UCSD-AML1 (cell line): ENCODE data around the gene ADRA2B.
"Not testable (repeated sequence)": the region's sequence is repeated elsewhere in the genome, so short reads cannot be mapped to it uniquely, and the experiment has no call there.

Source experiments
- DNase-seq: peaks from one replicate; lab custom pipeline; 2025; ENCODE audit not compliant: unreplicated experiment; lab: John Stamatoyannopoulos, UW

ADRA2B gene

GRCh38 chr2:96071977-96072491, 44.3 kb downstream of the ADRA2B start:
- DNase-seq = not testable (repeated sequence)

- DNase-seq = not testable (repeated sequence)
Observed at GRCh38 chr2:96071087-96071976, 45.0 kb downstream of the ADRA2B start.

GRCh38 chr2:96070351-96070750, 46.0 kb downstream of the ADRA2B start:
- DNase-seq = not testable (repeated sequence)

GRCh38 chr2:96069878-96070277, 46.5 kb downstream of the ADRA2B start:
- not testable (repeated sequence) for DNase-seq

DNA sequence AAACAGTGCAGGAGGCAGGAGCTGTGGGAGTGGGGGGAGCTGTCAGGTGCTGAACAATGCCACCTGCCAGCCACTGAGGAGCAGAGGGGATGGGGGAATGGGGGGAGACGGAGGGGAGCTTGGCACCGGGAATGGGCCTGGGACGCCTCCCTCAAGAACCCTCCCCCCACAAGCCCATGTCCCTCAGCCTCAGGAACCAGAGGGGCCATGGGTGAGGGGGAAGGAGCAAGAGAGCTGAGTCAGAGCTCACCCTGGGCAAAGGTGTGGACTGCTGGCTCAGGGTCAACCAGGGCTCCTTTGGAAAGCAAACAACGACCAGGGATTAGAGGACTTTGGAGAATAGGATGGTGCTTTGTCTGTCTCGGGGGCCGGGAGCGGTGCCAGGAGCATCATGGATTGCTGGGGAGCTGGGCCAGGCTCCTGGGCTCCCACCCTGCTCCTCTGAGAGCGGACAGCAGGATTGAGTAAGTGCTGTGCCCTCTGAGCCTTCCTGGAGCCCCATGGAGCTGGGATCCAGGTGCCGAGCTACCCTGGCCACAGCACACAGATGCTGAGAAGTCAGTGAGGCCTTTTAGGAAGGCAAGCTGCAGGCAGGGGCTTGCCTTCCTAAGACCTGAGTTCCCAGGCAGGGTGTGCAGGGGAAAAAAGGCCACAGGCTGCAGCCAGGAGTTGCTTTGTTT, 48.3 kb downstream of the ADRA2B start:
- DNase-seq = not testable (repeated sequence)

DNA sequence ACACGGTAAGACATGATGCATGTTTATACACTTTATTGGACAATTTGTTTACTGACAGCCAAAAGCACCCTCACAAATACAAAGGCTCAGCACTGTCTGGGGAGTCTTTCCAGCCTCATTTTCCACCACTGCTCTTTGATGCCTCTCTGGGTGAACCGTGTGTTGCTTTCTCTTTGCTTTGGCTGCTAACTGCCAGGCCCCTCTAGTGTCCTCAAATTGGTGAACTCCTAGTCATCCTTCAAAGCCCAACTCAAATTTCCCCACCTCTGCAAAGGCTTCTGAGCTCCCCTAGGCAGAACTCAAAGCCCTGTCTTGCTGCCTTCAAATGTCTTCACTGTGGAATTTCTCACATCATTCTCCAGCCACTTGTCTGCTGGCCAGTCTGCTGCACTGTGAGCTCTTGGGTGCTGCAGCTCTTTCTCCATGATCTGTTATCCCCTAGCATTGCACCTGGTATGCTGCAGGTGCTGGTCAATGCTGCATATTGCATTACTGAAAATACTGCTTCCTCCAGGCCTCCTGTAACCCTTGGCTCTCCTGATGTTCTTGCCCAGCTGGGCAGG, 49.2 kb downstream of the ADRA2B start:
- DNase-seq = not testable (repeated sequence)

DNA sequence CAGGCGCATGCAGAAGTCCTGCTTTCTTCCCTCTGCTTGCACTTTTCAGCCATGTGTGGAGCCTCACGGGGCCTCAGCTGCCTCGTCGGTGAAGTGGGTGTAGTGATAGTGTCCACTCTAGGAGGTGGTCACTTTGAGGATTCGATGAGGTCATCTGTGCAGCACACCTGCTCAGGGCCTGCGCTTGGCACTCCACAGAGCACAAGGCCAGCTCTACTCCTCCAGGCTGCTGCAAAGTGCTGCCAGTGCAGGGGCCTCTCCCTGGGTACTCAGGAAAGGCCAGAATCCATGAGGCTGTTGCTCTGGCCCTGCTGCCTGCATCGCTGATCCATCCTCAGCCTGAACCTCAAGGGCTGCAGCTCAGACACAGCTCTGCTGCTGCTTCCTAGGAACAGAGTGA, 49.9 kb downstream of the ADRA2B start:
- not testable (repeated sequence) for DNase-seq

- not testable (repeated sequence) for DNase-seq
Observed at GRCh38 chr2:96065954-96066353, 50.4 kb downstream of the ADRA2B start.

DNA sequence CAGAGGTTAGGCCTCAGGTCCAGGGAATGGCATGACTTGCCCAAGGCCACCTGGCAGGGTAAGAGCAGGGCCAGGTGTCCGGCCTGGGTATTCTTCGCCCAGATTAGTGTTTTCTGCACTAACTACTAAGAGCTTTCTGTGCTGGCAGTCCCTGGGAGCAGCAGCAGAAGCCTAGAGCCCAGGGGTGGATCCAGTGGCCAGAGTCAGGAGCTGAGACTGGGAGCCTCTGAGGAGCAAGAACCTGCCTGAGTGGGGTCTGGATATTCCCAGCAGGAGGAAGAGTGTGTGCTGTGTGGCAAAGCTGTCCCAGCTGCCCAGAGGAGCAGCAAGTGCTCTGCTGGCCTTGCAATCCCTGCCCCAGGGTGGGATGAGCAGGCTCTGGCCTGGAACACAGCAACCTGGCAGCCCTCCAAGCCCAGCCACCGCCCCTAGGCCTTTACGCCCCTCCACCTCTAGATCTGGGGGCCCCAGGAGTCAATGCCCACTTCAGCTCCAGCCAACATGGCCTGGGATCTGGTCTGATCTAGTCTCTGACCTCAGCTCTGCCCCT, 50.9 kb downstream of the ADRA2B start:
- DNase-seq = no peak

- DNase-seq = not testable (repeated sequence)
Observed at GRCh38 chr2:96064760-96065159, 51.6 kb downstream of the ADRA2B start.

DNA sequence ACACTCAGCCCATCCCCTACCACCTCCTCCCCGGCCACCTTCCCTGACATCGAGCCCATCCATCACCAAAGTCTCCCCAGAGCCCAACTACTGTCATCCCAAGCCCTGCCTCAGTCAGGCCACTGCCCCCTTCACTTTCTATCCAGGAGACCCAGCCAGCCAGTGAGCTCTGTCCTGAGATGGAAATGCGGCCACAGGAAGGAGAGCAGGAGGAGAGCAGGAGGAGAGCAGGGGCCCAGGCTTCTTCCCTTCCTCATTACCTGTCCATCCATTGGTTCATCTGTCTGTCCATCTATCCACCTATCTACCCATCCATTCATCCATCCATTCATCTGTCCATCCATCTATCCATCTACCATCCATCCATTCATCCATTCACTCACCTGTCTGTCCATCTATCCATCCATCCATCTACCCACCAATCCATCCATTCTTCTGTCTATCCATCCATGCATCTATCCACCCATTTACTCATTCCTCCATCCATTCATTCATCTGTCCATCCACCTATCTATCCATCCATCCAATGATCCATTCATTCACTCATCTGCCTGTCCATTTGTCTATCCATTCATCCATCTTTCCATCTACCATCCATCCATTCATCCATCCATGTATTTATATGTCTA, 52.2 kb downstream of the ADRA2B start:
- DNase-seq = not testable (repeated sequence)

DNA sequence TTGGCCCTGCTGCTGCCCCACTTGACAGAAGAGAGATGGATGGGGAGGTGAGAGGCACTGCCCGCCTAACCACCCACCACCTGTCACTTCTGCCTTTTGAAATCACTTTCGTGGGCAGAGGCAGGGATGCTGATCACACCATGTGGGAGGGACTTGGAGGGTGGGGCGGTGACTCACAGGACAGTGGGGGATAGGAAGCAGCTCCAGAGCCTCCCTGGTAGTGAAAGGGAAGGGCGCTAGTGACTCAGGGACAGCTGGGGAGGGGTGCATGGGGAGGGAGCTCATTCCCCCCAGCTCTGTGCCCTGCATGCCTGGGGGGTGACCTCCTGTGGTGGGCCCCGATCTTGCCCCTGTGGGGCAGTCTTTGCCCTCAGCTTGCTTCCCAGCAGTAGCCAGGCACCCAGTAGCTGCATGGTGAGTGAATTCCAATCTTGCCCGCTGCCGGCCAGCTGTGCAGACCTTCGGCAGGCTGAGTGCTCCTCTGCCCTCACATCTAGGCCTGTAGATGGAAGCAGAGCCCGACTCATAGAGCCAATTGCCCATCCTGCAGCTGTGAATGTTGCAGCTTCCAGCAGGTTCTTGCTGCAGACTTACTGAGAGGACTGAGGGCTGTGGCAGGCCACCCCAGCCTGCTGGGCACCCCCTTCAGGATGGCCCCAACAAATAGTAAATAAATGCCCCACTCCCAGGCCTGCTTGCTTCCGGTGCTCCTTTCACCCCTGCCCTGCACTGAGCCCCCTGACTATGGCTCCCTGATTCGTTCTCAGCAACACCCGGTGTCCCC, 53.1 kb downstream of the ADRA2B start:
- not testable (repeated sequence) for DNase-seq
